Measurements from ENCODE around the gene BAHCC1.

Gene BAHCC1

GRCh38 chr17:81394921-81395599, at the start of gene BAHCC1:
TSS of gene BAHCC1 (plus strand) at chr17:81395457. CDS start at chr17:81399740, 4,283 bp downstream.
- no peak for TF ChIP-seq CTCF (IDR thresholded peaks at IDR 0.05; ENCODE audit: extremely low read depth, insufficient read depth, missing control alignments)
- in situ Hi-C loops (cut with MboI; ENCODE audit: low pct_unique_long_range_greater_than_20kb, low sequenced_read_pairs, unreplicated experiment), result no loop called here
- DNase-seq (ENCODE audit: low spot score), result peak; percentile 89

- TF ChIP-seq CTCF (IDR thresholded peaks at IDR 0.05; ENCODE audit: extremely low read depth, insufficient read depth, missing control alignments), result no peak
- DNase-seq (ENCODE audit: low spot score), result peak; percentile 100
- in situ Hi-C loops (cut with MboI; ENCODE audit: low pct_unique_long_range_greater_than_20kb, low sequenced_read_pairs, unreplicated experiment), result no loop called here
Measured at GRCh38 chr17:81346090-81346907, 49.0 kb upstream of the BAHCC1 start.

GRCh38 chr17:81346908-81347349, 48.3 kb upstream of the BAHCC1 start:
- in situ Hi-C loops (cut with MboI; ENCODE audit: low pct_unique_long_range_greater_than_20kb, low sequenced_read_pairs, unreplicated experiment), result no loop called here

GRCh38 chr17:81347437-81347836, 47.8 kb upstream of the BAHCC1 start:
- TF ChIP-seq CTCF (IDR thresholded peaks at IDR 0.05; ENCODE audit: extremely low read depth, insufficient read depth, missing control alignments), result no peak
- DNase-seq (ENCODE audit: low spot score), result no peak
- in situ Hi-C loops (cut with MboI; ENCODE audit: low pct_unique_long_range_greater_than_20kb, low sequenced_read_pairs, unreplicated experiment), result no loop called here

More at GRCh38 chr17:81346908-81347349, 48.3 kb upstream of the BAHCC1 start:
- no peak for TF ChIP-seq CTCF (IDR thresholded peaks at IDR 0.05; ENCODE audit: extremely low read depth, insufficient read depth, missing control alignments)
- DNase-seq (ENCODE audit: low spot score), result no peak

GRCh38 chr17:81348097-81349055, 46.9 kb upstream of the BAHCC1 start:
- in situ Hi-C loops (cut with MboI; ENCODE audit: low pct_unique_long_range_greater_than_20kb, low sequenced_read_pairs, unreplicated experiment), result no loop called here
- DNase-seq (ENCODE audit: low spot score), result no peak
- no peak for TF ChIP-seq CTCF (IDR thresholded peaks at IDR 0.05; ENCODE audit: extremely low read depth, insufficient read depth, missing control alignments)

Measured in GM13977 (cell line).